CMK (cell line): ENCODE measurements around the gene PHYHIPL.
A peak's percentile ranks its signal among the peaks of the same experiment; 100 is the strongest.

Experiments
- DNase-seq: peaks from one replicate; pipeline ENCODE4 v3.0.0-alpha.2; 2010; ENCODE audit warnings: low read depth

Gene PHYHIPL

GRCh38 chr10:59176241-59177030, at the start of gene PHYHIPL:
Gene PHYHIPL, plus strand, starts transcription at chr10:59176643. Its CDS starts 211 bp downstream, at chr10:59176854.
- DNase-seq = no peak

- DNase-seq = no peak
Observed at GRCh38 chr10:59126991-59127390, 49.5 kb upstream of the PHYHIPL start.

GRCh38 chr10:59127991-59128390, 48.5 kb upstream of the PHYHIPL start:
- DNase-seq = no peak

GRCh38 chr10:59129867-59130266, 46.6 kb upstream of the PHYHIPL start:
- no peak for DNase-seq

- no peak for DNase-seq
Observed at GRCh38 chr10:59131666-59132065, 44.8 kb upstream of the PHYHIPL start.

GRCh38 chr10:59133841-59134593, 42.4 kb upstream of the PHYHIPL start:
- DNase-seq = no peak

- no peak for DNase-seq
Observed at GRCh38 chr10:59134785-59135184, 41.7 kb upstream of the PHYHIPL start.

- no peak for DNase-seq
Observed at GRCh38 chr10:59135275-59135674, 41.2 kb upstream of the PHYHIPL start.

- DNase-seq = no peak
Observed at GRCh38 chr10:59138052-59138451, 38.4 kb upstream of the PHYHIPL start.

GRCh38 chr10:59143544-59143943, 32.9 kb upstream of the PHYHIPL start:
- no peak for DNase-seq

- no peak for DNase-seq
Observed at GRCh38 chr10:59148701-59149100, 27.7 kb upstream of the PHYHIPL start.

GRCh38 chr10:59155556-59155955, 20.9 kb upstream of the PHYHIPL start:
- no peak for DNase-seq

- DNase-seq = no peak
Observed at GRCh38 chr10:59167512-59167911, 8.9 kb upstream of the PHYHIPL start.

GRCh38 chr10:59172567-59172966, 3.9 kb upstream of the PHYHIPL start:
- no peak for DNase-seq

GRCh38 chr10:59173414-59173813, 3.0 kb upstream of the PHYHIPL start:
- DNase-seq = no peak

- DNase-seq = no peak
Observed at GRCh38 chr10:59175538-59176240, 754 bp upstream of the PHYHIPL start.

GRCh38 chr10:59177031-59177797, 771 bp downstream of the PHYHIPL start:
- DNase-seq = no peak

GRCh38 chr10:59177836-59178235, 1.4 kb downstream of the PHYHIPL start:
- DNase-seq = no peak

- no peak for DNase-seq
Observed at GRCh38 chr10:59179068-59179467, 2.6 kb downstream of the PHYHIPL start.

GRCh38 chr10:59180689-59181270, 4.3 kb downstream of the PHYHIPL start:
- DNase-seq = no peak

- DNase-seq = peak; percentile 4
Observed at GRCh38 chr10:59181668-59182067, 5.2 kb downstream of the PHYHIPL start.

GRCh38 chr10:59190332-59190731, 13.9 kb downstream of the PHYHIPL start:
- DNase-seq = no peak
